A673 (cell line): ENCODE data around the gene TRIM32.

ENCODE experiments used
- CTCF ChIP-seq: fragments of 300-800, 200-600 bp; sonication (generic); conservative IDR thresholded peaks from 2 replicates; pipeline ENCODE4 v1.5.1; 2017; ENCODE audit warnings: low read depth, mild to moderate bottlenecking, antibody characterized with exemption, low read length, moderate library complexity, mixed read lengths
- EZH2 ChIP-seq: fragments of 200-600 bp; sonication (generic); IDR thresholded peaks from 2 replicates; pipeline ENCODE4 v1.6.1; 2017; ENCODE audit warnings: borderline replicate concordance, low read depth, mild to moderate bottlenecking, mixed read lengths, antibody characterized with exemption, low read length; ENCODE audit not compliant: poor library complexity, severe bottlenecking

DNA sequence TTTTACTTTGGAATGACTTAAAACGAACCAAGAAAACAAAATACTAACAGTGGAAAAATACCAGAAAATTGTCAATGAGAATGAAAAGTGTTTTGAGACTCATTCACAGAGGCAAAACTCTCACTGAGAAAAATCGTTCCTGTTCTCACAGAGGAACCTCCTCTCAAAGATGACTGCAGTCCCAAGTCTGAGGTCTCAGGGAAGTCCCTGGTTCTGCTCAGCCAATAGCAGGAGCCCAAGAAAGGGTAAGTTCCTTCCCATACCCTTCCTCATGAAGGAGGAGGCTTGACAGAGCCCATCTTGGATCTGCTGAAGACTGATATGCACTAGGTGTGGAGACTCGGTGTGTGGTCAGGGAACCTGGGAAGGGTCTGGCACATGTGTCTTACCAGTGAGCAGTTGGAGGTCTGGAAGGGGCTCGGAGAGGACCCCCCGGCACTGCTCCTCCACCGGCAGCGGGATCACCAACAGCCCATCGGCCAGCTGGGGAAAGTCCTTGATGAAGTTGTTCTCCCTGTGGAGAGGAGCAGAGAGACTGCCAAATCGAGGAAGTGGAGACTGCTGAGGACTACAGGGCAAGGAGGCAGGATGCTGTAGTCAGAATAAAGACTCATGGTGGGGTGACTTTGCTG, 46.0 kb downstream of the TRIM32 start:
- TF ChIP-seq CTCF (no peak), EZH2 (no peak)
